Measurements from ENCODE around the gene WDR20. TPM values are rescaled to one million over a fixed set of nuclear protein-coding genes. Genes with fewer than 3 reads are reported as not detected.
A peak's percentile ranks its signal among the peaks of the same experiment; 100 is the strongest.

The WDR20 gene
- total and polyA plus RNA-seq, 2 of the 8 experiments (the other 6 are each of a cell fraction or from before 2014, with no cell fraction given): 11.2 to 26.7 TPM

GRCh38 chr14:102220031-102220430, 80.3 kb downstream of the WDR20 start:
- no peak overlapping the region for H2BK15ac ChIP-seq (ENCODE audit: low read length)
- ChIA-PET CTCF (ENCODE audit: partially characterized antibody) (interaction anchor here (3.3 to 3.4 kb wide), 2 partner anchors 12 to 94 kb away, joined by 15 to 17 read pairs; no protein-coding TSS in a partner anchor), POLR2A (ENCODE audit: partially characterized antibody) (no interaction called here)
- H3K36me3 ChIP-seq (ENCODE audit: control insufficient read depth in 2 of 4, insufficient read depth in 4 of 4, low read length in 3 of 4): no peaks in the 10 kb centered on the region
- H3K18ac ChIP-seq (ENCODE audit: extremely low read depth, low read length): no peak overlapping the region
- no peak overlapping the region for H3K4ac ChIP-seq (replicated peaks; ENCODE audit: insufficient read length, low read depth, low read length)
- H3K23me2 ChIP-seq (ENCODE audit: low read depth, low read length): no peaks in the 10 kb centered on the region
- no peak overlapping the region for H3K4me3 ChIP-seq (ENCODE audit: extremely low read depth in 1 of 4, insufficient read depth in 2 of 4, low read depth in 3 of 4, low read length in 4 of 4)
- peaks cover 5 to 18% of the 10 kb centered on the region in 2 experiments for H4K20me1 ChIP-seq (replicated peaks in 1 of 2; ENCODE audit: control insufficient read depth in 1 of 2, insufficient read depth in 2 of 2, low read length in 2 of 2)
- H3K79me2 ChIP-seq (ENCODE audit: control insufficient read depth in 1 of 2, insufficient read depth in 2 of 2, low read length in 2 of 2): peaks cover 0 to 16% of the 10 kb centered on the region in 2 experiments; a peak in 1 of 4 replicates
- H2BK5ac ChIP-seq (ENCODE audit: low read depth, low read length): no peak overlapping the region
- H3K4me1 ChIP-seq (replicated peaks in 1 of 4; ENCODE audit: control insufficient read depth in 3 of 4, insufficient read depth in 4 of 4, low read length in 3 of 4): peaks cover 0 to 16% (median 6%) of the 10 kb centered on the region in 4 experiments; a peak in 6 of 7 replicates
- H3K9me3 ChIP-seq (ENCODE audit: insufficient read depth in 2 of 2, low read depth in 1 of 2, low read length in 1 of 2): no peaks in the 10 kb centered on the region
- H3K14ac ChIP-seq (ENCODE audit: insufficient read length): no peak overlapping the region
- H4K91ac ChIP-seq (replicated peaks; ENCODE audit: insufficient read length, low read length): no peak overlapping the region
- H4K8ac ChIP-seq (ENCODE audit: extremely low read depth, insufficient read depth, low read length): no peak overlapping the region; the same call in 1 of the 2 replicates
- H3K23ac ChIP-seq (ENCODE audit: insufficient read length): no peak overlapping the region
- no peak for FAIRE-seq
- H3K79me1 ChIP-seq (ENCODE audit: low read depth, low read length): peaks cover 16% of the 10 kb centered on the region
- no peak overlapping the region for H4K5ac ChIP-seq (ENCODE audit: insufficient read length, low read depth, low read length)
- peak in 1 of 2 experiments; percentile 42 for DNase-seq (ENCODE audit: low read depth in 1 of 2, low spot score in 2 of 2)
- no peak overlapping the region for H3K27ac ChIP-seq (ENCODE audit: low read depth, low read length)
- no peak overlapping the region for H2BK120ac ChIP-seq (replicated peaks; ENCODE audit: low read depth, low read length)
- no peak overlapping the region for H3K4me2 ChIP-seq (ENCODE audit: insufficient read depth in 1 of 2, low read depth in 2 of 2, low read length in 2 of 2)
- 83% methylated on average over 12 of the region's 12 CpGs; no CpG with 5 or more reads in 1 of the 2 experiments for WGBS, 2 experiments (ENCODE audit: extremely low coverage in 1 of 2, insufficient coverage in 1 of 2, insufficient read length in 1 of 2, insufficient replicate concordance in 2 of 2, low coverage in 1 of 2, low lambda C conversion rate in 2 of 2, missing lambda C conversion rate in 1 of 2)
- no peak overlapping the region for H2BK20ac ChIP-seq (ENCODE audit: low read length)
- peak overlapping the region; percentile 60; the same call in 1 of the 2 replicates for H2AK5ac ChIP-seq (ENCODE audit: low read depth, low read length)
- H3K56ac ChIP-seq (replicated peaks; ENCODE audit: insufficient read length, low read depth, low read length): no peak overlapping the region
- no peaks in the 10 kb centered on the region for H3K27me3 ChIP-seq (replicated peaks in 1 of 4; ENCODE audit: control insufficient read depth in 3 of 4, extremely low read depth in 1 of 4, insufficient read depth in 3 of 4, low read length in 3 of 4)
- no peak overlapping the region for H3K9ac ChIP-seq (replicated peaks in 1 of 4; ENCODE audit: extremely low read depth in 1 of 4, low read depth in 3 of 4, low read length in 3 of 4)
- H2BK12ac ChIP-seq (ENCODE audit: low read depth, low read length): no peak overlapping the region
- no peak overlapping the region for H2AFZ ChIP-seq (ENCODE audit: low read length)
- TF ChIP-seq RXRA (IDR thresholded peaks at IDR 0.05; ENCODE audit: insufficient read depth, low read depth, low read length): no peak
- no peak for TF ChIP-seq CTCF (IDR thresholded peaks at IDR 0.05; ENCODE audit: control extremely low read depth in 1 of 3, insufficient read depth in 1 of 3, low read depth in 1 of 3, low read length in 3 of 3)
- no peak for TF ChIP-seq SP1 (IDR thresholded peaks at IDR 0.05; ENCODE audit: low read depth, low read length)
- no peak for TF ChIP-seq MAX (IDR thresholded peaks at IDR 0.05)
- no peak for TF ChIP-seq POLR2AphosphoS5 (IDR thresholded peaks at IDR 0.05; ENCODE audit: low read depth, low read length)
- no peak for TF ChIP-seq RAD21 (IDR thresholded peaks at IDR 0.05 in 1 of 2, conservative IDR thresholded peaks at IDR 0.05 in 1 of 2; ENCODE audit: low read depth in 2 of 2, low read length in 2 of 2)
- no peak for TF ChIP-seq KDM1A (IDR thresholded peaks at IDR 0.05; ENCODE audit: borderline replicate concordance, low read length)
- TF ChIP-seq SIN3A (conservative IDR thresholded peaks at IDR 0.05 in 1 of 2, IDR thresholded peaks at IDR 0.05 in 1 of 2; ENCODE audit: low read depth in 1 of 2, low read length in 2 of 2): no peak
- TF ChIP-seq KDM4A (IDR thresholded peaks at IDR 0.05; ENCODE audit: low read depth, low read length, severe bottlenecking): no peak
- TF ChIP-seq SRF (IDR thresholded peaks at IDR 0.05; ENCODE audit: low read depth, low read length): no peak
- no peak for TF ChIP-seq BACH1 (IDR thresholded peaks at IDR 0.05; ENCODE audit: low read length)
